Prostate gland (tissue), 2 donors: ENCODE measurements around the gene ZNF273. TPM values are rescaled to one million over a fixed set of nuclear protein-coding genes. Genes with fewer than 3 reads are reported as not detected.
"Not testable (repeated sequence)": the region's sequence is repeated elsewhere in the genome, so short reads cannot be mapped to it uniquely, and the experiment has no call there.

Experiments
- DNase-seq: peaks from one replicate; pipeline ENCODE4 v3.0.0-alpha.2; 2019; ENCODE audit warnings: low spot score
- H3K27ac ChIP-seq, 2 donors: fragments of 200-600 bp; sonication (generic); 2 replicates each; pipeline ENCODE4 v1.5.1; 2017 to 2019
- H3K27me3 ChIP-seq: fragments of 200-600 bp; sonication (generic); replicated peaks from 2 replicates; pipeline ENCODE4 v1.5.1; 2019; ENCODE audit not compliant: insufficient read depth
- H3K36me3 ChIP-seq, 2 donors: fragments of 200-600 bp; sonication (generic); 1 replicate in 1 of 2; 2 replicates in 1 of 2; pipeline versions ENCODE4 v1.5.1 to v1.8.1; 2017 to 2019
- H3K4me1 ChIP-seq: fragments of 200-600 bp; sonication (generic); replicated peaks from 2 replicates; pipeline ENCODE4 v1.5.1; 2019
- H3K4me3 ChIP-seq, 2 donors: fragments of 200-600 bp; sonication (generic); 2 replicates each; pipeline ENCODE4 v1.5.1; 2017 to 2019
- H3K9me3 ChIP-seq: fragments of 200-600 bp; sonication (generic); 2 replicates; pipeline ENCODE4 v1.5.1; 2017
- CTCF ChIP-seq, 4 experiments: fragments of 200-600 bp in 2 of 4; fragments of 450-650 bp in 2 of 4; sonication (generic) in 2 of 4; IDR thresholded peaks; 1 replicate in 3 of 4; 2 replicates in 1 of 4; pipeline ENCODE4 v1.5.1; 2016 to 2019; ENCODE audit warnings: antibody characterized with exemption in 4 of 4, mild to moderate bottlenecking in 2 of 4, moderate library complexity in 2 of 4
- POLR2A ChIP-seq: fragments of 450-650 bp; IDR thresholded peaks from one replicate; pipeline ENCODE4 v1.6.1; 2016; ENCODE audit warnings: antibody characterized with exemption, mild to moderate bottlenecking
- POLR2AphosphoS5 ChIP-seq: sonication (generic); formaldehyde crosslinking; IDR thresholded peaks from one replicate; pipeline ENCODE4 v1.6.1; 2017; ENCODE audit warnings: antibody characterized with exemption
- WGBS: methylation state at CpG from one replicate; pipeline ENCODE4 v1.1.5; 2018; 5-methylcytosine and 5-hydroxymethylcytosine counted together
- intact Hi-C: fragments of 100-400 bp; cut with DNase I; formaldehyde crosslinking; loops from one replicate; pipeline ENCODE4 v1.14.2; 2022
- total RNA-seq, 2 donors: library from RNA; depleted of rRNA; stranded (reverse); fragments of >200 nt; gene quantifications; one replicate each; pipeline ENCODE4 v1.1.0, GENCODE V29; 2016

The ZNF273 gene
- total RNA-seq, 2 donors from 2014 or later, result 9.7 to 11.5 TPM

GRCh38 chr7:64946772-64947171, 43.7 kb downstream of the ZNF273 start:
- intact Hi-C loops, result no loop called here
- no peak for DNase-seq
- no peaks in the 10 kb centered on the region for H3K4me1 ChIP-seq
- H3K4me3 ChIP-seq, result peak overlapping the region in 1 of 2 donors; percentile 34
- no peaks in the 10 kb centered on the region for H3K27me3 ChIP-seq
- 49% methylated on average over 5 of the region's 5 CpGs for whole genome bisulfite sequencing
- H3K27ac ChIP-seq, result no peak overlapping the region
- no peaks in the 10 kb centered on the region for H3K36me3 ChIP-seq
- no peaks in the 10 kb centered on the region for H3K9me3 ChIP-seq
- no peak for TF ChIP-seq POLR2AphosphoS5
- no peak for TF ChIP-seq CTCF (IDR thresholded peaks at IDR 0.05)
- no peak for TF ChIP-seq POLR2A

- Histone ChIP-seq H3K27ac (no peak overlapping the region), H3K4me1 (no peaks in the 10 kb centered on the region), H3K9me3 (no peaks in the 10 kb centered on the region), H3K27me3 (no peaks in the 10 kb centered on the region), H3K4me3 (peak overlapping the region; percentile 25 to 34), H3K36me3 (no peaks in the 10 kb centered on the region)
- intact Hi-C loops, result no loop called here
- no peak for DNase-seq
- 4% methylated on average over 55 of the region's 59 CpGs for WGBS
- TF ChIP-seq POLR2AphosphoS5 (no peak), POLR2A (no peak), CTCF (IDR thresholded peaks at IDR 0.05) (no peak)
These were observed 44.4 kb downstream of the ZNF273 start for GRCh38 chr7:64947252-64948000.

- intact Hi-C loops, result not testable (repeated sequence)
These were observed 45.7 kb downstream of the ZNF273 start for GRCh38 chr7:64948774-64949173.

GRCh38 chr7:64950673-64951072, 47.6 kb downstream of the ZNF273 start:
- H3K4me3 ChIP-seq, DNase-seq, H3K27ac ChIP-seq, H3K9me3 ChIP-seq, H3K27me3 ChIP-seq, H3K36me3 ChIP-seq, H3K4me1 ChIP-seq: not testable (repeated sequence)
- intact Hi-C loops, result loop anchor here (2.0 kb wide), 1 partner anchor 356 kb away; no protein-coding TSS in a partner anchor
- 44% methylated on average over 9 of the region's 9 CpGs for WGBS

More at GRCh38 chr7:64948774-64949173, 45.7 kb downstream of the ZNF273 start:
- not testable (repeated sequence) for H3K9me3 ChIP-seq, H3K36me3 ChIP-seq, H3K27me3 ChIP-seq, H3K4me1 ChIP-seq, H3K4me3 ChIP-seq, H3K27ac ChIP-seq, DNase-seq
- WGBS, result 72% methylated on average over 1 of the region's 1 CpG

- H3K4me3 ChIP-seq, result no peak overlapping the region
- TF ChIP-seq CTCF (IDR thresholded peaks at IDR 0.05), result peak in 3 of 4 experiments; percentile 67 to 85 (median 83)
- TF ChIP-seq POLR2AphosphoS5, result no peak
- WGBS, result 23% methylated on average over 1 of the region's 1 CpG
- H3K4me1 ChIP-seq, result no peaks in the 10 kb centered on the region
- intact Hi-C loops, result loop anchor here (2.0 kb wide), 1 partner anchor 355 kb away; no protein-coding TSS in a partner anchor
- no peaks in the 10 kb centered on the region for H3K27me3 ChIP-seq
- H3K36me3 ChIP-seq, result no peaks in the 10 kb centered on the region
- no peaks in the 10 kb centered on the region for H3K9me3 ChIP-seq
- H3K27ac ChIP-seq, result no peak overlapping the region
- no peak for DNase-seq
These were observed 48.3 kb downstream of the ZNF273 start for GRCh38 chr7:64951250-64951848.
